Sigmoid colon (tissue), 4 donors: ENCODE results near the gene HGS.

Experiments used
- CTCF ChIP-seq, 4 experiments: fragments of 450-650 bp in 3 of 4; fragments of 200-600 bp in 1 of 4; IDR thresholded peaks; one replicate each; pipeline ENCODE4 v1.5.1; 2016 to 2019; ENCODE audit warnings: antibody characterized with exemption in 4 of 4, mild to moderate bottlenecking in 3 of 4, moderate library complexity in 2 of 4
- EP300 ChIP-seq, 4 donors: sonication (generic); formaldehyde crosslinking; IDR thresholded peaks; one replicate each; pipeline ENCODE4 v1.6.1; 2017; ENCODE audit warnings: antibody characterized with exemption in 4 of 4
- POLR2A ChIP-seq, 2 donors: fragments of 450-650 bp; IDR thresholded peaks; one replicate each; pipeline ENCODE4 v1.6.1; 2016; ENCODE audit warnings: antibody characterized with exemption in 2 of 2, mild to moderate bottlenecking in 2 of 2, moderate library complexity in 2 of 2
- POLR2AphosphoS5 ChIP-seq, 4 donors: sonication (generic); formaldehyde crosslinking; IDR thresholded peaks; one replicate each; pipeline ENCODE4 v1.6.1; 2017; ENCODE audit warnings: antibody characterized with exemption in 4 of 4

GRCh38 chr17:81648013-81648706, 35.7 kb upstream of the HGS start:
- TF ChIP-seq POLR2A (IDR thresholded peaks at IDR 0.05): no peak
- no peak for TF ChIP-seq EP300 (IDR thresholded peaks at IDR 0.05)
- TF ChIP-seq CTCF (IDR thresholded peaks at IDR 0.05): no peak
- no peak for TF ChIP-seq POLR2AphosphoS5 (IDR thresholded peaks at IDR 0.05)
